ENCODE results near the gene RNU1-3.
"Not testable (repeated sequence)": the region's sequence is repeated elsewhere in the genome, so short reads cannot be mapped to it uniquely, and the experiment has no call there.

DNA sequence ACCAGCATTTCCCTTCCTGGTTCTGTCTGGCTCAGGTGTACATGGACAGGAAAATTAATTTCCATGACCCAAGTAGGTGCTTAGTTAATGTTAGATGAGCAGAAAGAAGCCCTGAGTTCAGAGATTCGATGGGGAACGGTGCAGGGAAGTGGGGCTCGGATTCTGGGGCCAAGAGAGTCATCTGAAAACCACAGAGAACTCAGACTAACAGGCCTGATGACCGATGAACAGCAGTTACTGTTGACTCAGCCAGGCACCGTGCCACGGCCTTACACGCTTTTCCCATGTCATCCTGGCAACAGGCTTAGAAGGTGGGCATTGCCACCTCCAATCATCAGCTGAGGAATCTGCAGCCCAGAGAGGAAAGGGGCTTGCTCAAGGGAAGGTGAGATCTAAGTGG, 43.4 kb downstream of the RNU1-3 start:
- TF ChIP-seq, protein P1, sequence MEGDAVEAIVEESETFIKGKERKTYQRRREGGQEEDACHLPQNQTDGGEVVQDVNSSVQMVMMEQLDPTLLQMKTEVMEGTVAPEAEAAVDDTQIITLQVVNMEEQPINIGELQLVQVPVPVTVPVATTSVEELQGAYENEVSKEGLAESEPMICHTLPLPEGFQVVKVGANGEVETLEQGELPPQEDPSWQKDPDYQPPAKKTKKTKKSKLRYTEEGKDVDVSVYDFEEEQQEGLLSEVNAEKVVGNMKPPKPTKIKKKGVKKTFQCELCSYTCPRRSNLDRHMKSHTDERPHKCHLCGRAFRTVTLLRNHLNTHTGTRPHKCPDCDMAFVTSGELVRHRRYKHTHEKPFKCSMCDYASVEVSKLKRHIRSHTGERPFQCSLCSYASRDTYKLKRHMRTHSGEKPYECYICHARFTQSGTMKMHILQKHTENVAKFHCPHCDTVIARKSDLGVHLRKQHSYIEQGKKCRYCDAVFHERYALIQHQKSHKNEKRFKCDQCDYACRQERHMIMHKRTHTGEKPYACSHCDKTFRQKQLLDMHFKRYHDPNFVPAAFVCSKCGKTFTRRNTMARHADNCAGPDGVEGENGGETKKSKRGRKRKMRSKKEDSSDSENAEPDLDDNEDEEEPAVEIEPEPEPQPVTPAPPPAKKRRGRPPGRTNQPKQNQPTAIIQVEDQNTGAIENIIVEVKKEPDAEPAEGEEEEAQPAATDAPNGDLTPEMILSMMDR (IDR thresholded peaks at IDR 0.05), result not testable (repeated sequence)
- TF ChIP-seq POLR2A, POLR2AphosphoS5, EP300 (IDR thresholded peaks at IDR 0.05): not testable (repeated sequence)
